Neural progenitor cell (in vitro differentiated cells): ENCODE results near the gene IQCN. TPM values are rescaled to one million over a fixed set of nuclear protein-coding genes. Genes with fewer than 3 reads are reported as not detected.
A peak's percentile ranks its signal among the peaks of the same experiment; 100 is the strongest.

Experiments
- DNase-seq: peaks from one replicate; pipeline ENCODE4 v3.0.0-alpha.2; 2016; ENCODE audit warnings: low spot score
- H2AFZ ChIP-seq: fragments of 200-600 bp; sonication (generic); replicated peaks from 2 replicates; pipeline ENCODE4 v1.6.1; 2016; ENCODE audit warnings: antibody characterized with exemption
- H3F3A ChIP-seq: fragments of 200-600 bp; sonication (generic); 2 replicates; pipeline ENCODE4 v1.6.1; 2016; ENCODE audit warnings: antibody characterized with exemption, low read depth
- H3K27ac ChIP-seq: fragments of 200-600 bp; sonication (generic); 2 replicates; pipeline ENCODE4 v1.5.1; 2016; ENCODE audit warnings: mild to moderate bottlenecking
- H3K27me3 ChIP-seq: fragments of 200-600 bp; sonication (generic); 2 replicates; pipeline ENCODE4 v1.6.1; 2016; ENCODE audit warnings: mild to moderate bottlenecking, moderate library complexity
- H3K36me3 ChIP-seq: fragments of 200-600 bp; sonication (generic); 2 replicates; pipeline ENCODE4 v1.5.1; 2016
- H3K4me1 ChIP-seq: fragments of 200-600 bp; sonication (generic); 2 replicates; pipeline ENCODE4 v1.6.1; 2016; ENCODE audit warnings: mixed run types
- H3K4me2 ChIP-seq: fragments of 200-600 bp; sonication (generic); 2 replicates; pipeline ENCODE4 v1.6.1; 2016
- H3K4me3 ChIP-seq: fragments of 200-600 bp; sonication (generic); 2 replicates; pipeline ENCODE4 v1.5.1; 2016
- H3K79me2 ChIP-seq: fragments of 200-600 bp; sonication (generic); 2 replicates; pipeline ENCODE4 v1.6.1; 2016; ENCODE audit warnings: low read depth
- H3K9ac ChIP-seq: fragments of 200-600 bp; sonication (generic); 2 replicates; pipeline ENCODE4 v1.6.1; 2016
- H3K9me3 ChIP-seq: fragments of 200-600 bp; sonication (generic); 2 replicates; pipeline ENCODE4 v1.5.1; 2016; ENCODE audit warnings: low read depth
- H4K20me1 ChIP-seq: fragments of 200-600 bp; sonication (generic); 2 replicates; pipeline ENCODE4 v1.6.1; 2016; ENCODE audit warnings: low read depth
- H3K27ac Mint-ChIP-seq: 3 replicates; pipeline ENCODE4 v1.8.0; 2021; ENCODE audit warnings: mixed read lengths
- H3K27me3 Mint-ChIP-seq: 2 replicates; pipeline ENCODE4 v1.8.0; 2022; ENCODE audit warnings: low read depth, mild to moderate bottlenecking, inconsistent platforms, moderate library complexity, mixed read lengths; ENCODE audit not compliant: insufficient read depth
- H3K36me3 Mint-ChIP-seq: 3 replicates; pipeline ENCODE4 v1.8.0; 2021; ENCODE audit warnings: mixed read lengths
- H3K4me1 Mint-ChIP-seq: 3 replicates; pipeline ENCODE4 v1.8.0; 2021; ENCODE audit warnings: mixed read lengths
- H3K4me3 Mint-ChIP-seq: 3 replicates; pipeline ENCODE4 v1.8.0; 2021; ENCODE audit warnings: mild to moderate bottlenecking, moderate library complexity, mixed read lengths
- H3K9me3 Mint-ChIP-seq: 3 replicates; pipeline ENCODE4 v1.8.0; 2020; ENCODE audit warnings: mixed read lengths
- EZH2 ChIP-seq: fragments of 200-600 bp; sonication (generic); IDR thresholded peaks from 2 replicates; pipeline ENCODE4 v1.6.1; 2017; ENCODE audit warnings: antibody characterized with exemption, mild to moderate bottlenecking, moderate library complexity
- EZH2phosphoT487 ChIP-seq: fragments of 200-600 bp; sonication (generic); IDR thresholded peaks from 2 replicates; pipeline ENCODE4 v1.6.1; 2017; ENCODE audit warnings: antibody characterized with exemption
- total RNA-seq: library from RNA; depleted of rRNA; stranded (reverse); fragments of >200 nt; gene quantifications from 2 replicates; pipeline ENCODE4 v1.2.3, GENCODE V29; 2015; ENCODE audit warnings: low replicate concordance
- TF ChIP-seq, protein P1 (sequence below): fragments of 200-600 bp; sonication (generic); IDR thresholded peaks from 2 replicates; pipeline ENCODE4 v1.5.1; 2017; ENCODE audit warnings: antibody characterized with exemption, mild to moderate bottlenecking

IQCN gene
- total RNA-seq, 1 donor from 2014 or later, result 0.11 TPM

GRCh38 chr19:18252370-18252717 lies 21.9 kb downstream of the IQCN start:
- no peaks in the 10 kb centered on the region for H3K4me1 Mint-ChIP-seq
- H3K36me3 ChIP-seq, result no peaks in the 10 kb centered on the region
- H4K20me1 ChIP-seq, result no peaks in the 10 kb centered on the region
- H3K27ac ChIP-seq, result no peak overlapping the region
- no peaks in the 10 kb centered on the region for H3K9me3 Mint-ChIP-seq
- no peaks in the 10 kb centered on the region for H3K9me3 ChIP-seq
- H3K27me3 Mint-ChIP-seq, result peaks cover 18% of the 10 kb centered on the region
- no peaks in the 10 kb centered on the region for H3K79me2 ChIP-seq
- H3K4me1 ChIP-seq, result no peaks in the 10 kb centered on the region
- no peak for DNase-seq
- H2AFZ ChIP-seq, result no peak overlapping the region
- H3F3A ChIP-seq, result no peaks in the 10 kb centered on the region
- no peak overlapping the region for H3K9ac ChIP-seq
- H3K27me3 ChIP-seq, result peaks cover 35% of the 10 kb centered on the region
- TF ChIP-seq EZH2 (no peak), EZH2phosphoT487 (no peak)
- TF ChIP-seq, protein P1, sequence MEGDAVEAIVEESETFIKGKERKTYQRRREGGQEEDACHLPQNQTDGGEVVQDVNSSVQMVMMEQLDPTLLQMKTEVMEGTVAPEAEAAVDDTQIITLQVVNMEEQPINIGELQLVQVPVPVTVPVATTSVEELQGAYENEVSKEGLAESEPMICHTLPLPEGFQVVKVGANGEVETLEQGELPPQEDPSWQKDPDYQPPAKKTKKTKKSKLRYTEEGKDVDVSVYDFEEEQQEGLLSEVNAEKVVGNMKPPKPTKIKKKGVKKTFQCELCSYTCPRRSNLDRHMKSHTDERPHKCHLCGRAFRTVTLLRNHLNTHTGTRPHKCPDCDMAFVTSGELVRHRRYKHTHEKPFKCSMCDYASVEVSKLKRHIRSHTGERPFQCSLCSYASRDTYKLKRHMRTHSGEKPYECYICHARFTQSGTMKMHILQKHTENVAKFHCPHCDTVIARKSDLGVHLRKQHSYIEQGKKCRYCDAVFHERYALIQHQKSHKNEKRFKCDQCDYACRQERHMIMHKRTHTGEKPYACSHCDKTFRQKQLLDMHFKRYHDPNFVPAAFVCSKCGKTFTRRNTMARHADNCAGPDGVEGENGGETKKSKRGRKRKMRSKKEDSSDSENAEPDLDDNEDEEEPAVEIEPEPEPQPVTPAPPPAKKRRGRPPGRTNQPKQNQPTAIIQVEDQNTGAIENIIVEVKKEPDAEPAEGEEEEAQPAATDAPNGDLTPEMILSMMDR, result no peak
- H3K4me2 ChIP-seq, result no peak overlapping the region
- no peaks in the 10 kb centered on the region for H3K36me3 Mint-ChIP-seq
- no peak overlapping the region for H3K4me3 Mint-ChIP-seq
- H3K27ac Mint-ChIP-seq, result no peak overlapping the region
- H3K4me3 ChIP-seq, result no peak overlapping the region

- H3K4me3 Mint-ChIP-seq, result peak overlapping the region; percentile 20
- no peak overlapping the region for H2AFZ ChIP-seq
- H3K36me3 Mint-ChIP-seq, result no peaks in the 10 kb centered on the region
- peak; percentile 78 for DNase-seq
- no peaks in the 10 kb centered on the region for H3K79me2 ChIP-seq
- H3K36me3 ChIP-seq, result no peaks in the 10 kb centered on the region
- H3K27ac ChIP-seq, result no peak overlapping the region
- H3K4me2 ChIP-seq, result no peak overlapping the region
- peaks cover 18% of the 10 kb centered on the region for H3K27me3 Mint-ChIP-seq
- H3K4me1 ChIP-seq, result no peaks in the 10 kb centered on the region
- H3K9me3 ChIP-seq, result no peaks in the 10 kb centered on the region
- no peaks in the 10 kb centered on the region for H3K9me3 Mint-ChIP-seq
- H3K27me3 ChIP-seq, result peaks cover 35% of the 10 kb centered on the region
- H3K4me1 Mint-ChIP-seq, result no peaks in the 10 kb centered on the region
- H3K9ac ChIP-seq, result no peak overlapping the region
- TF ChIP-seq, protein P1, result peak; percentile 99
- no peak for TF ChIP-seq EZH2phosphoT487
- H4K20me1 ChIP-seq, result no peaks in the 10 kb centered on the region
- H3K4me3 ChIP-seq, result no peak overlapping the region
- H3F3A ChIP-seq, result no peaks in the 10 kb centered on the region
- peak overlapping the region; percentile 13 for H3K27ac Mint-ChIP-seq
Observed at GRCh38 chr19:18251587-18252369, 22.5 kb downstream of the IQCN start.

DNA sequence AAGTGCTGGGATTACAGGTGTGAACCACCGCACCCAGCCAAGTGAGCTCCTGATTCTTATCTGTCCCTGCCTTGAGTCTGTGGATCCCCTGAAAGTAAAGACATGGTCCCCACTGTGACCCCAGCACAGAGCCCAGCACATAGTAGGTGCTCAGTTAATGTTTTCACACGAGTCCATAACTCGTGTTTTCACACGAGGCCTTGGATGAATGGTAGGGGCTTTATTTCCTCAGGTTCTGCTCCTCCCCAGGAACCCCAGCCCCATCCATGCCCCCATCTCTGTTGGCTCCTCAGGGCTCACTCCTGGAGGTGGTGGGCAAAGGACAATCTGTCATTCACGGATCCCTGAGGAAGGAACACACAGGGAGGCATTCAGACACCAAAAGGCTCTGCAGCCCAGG lies 24.4 kb downstream of the IQCN start:
- Histone ChIP-seq H3K79me2 (no peaks in the 10 kb centered on the region), H3K4me3 (no peak overlapping the region), H3K4me2 (no peak overlapping the region), H3K9ac (no peak overlapping the region), H3K36me3 (no peaks in the 10 kb centered on the region), H4K20me1 (no peaks in the 10 kb centered on the region), H3F3A (no peaks in the 10 kb centered on the region), H2AFZ (no peak overlapping the region), H3K4me1 (no peaks in the 10 kb centered on the region), H3K9me3 (no peaks in the 10 kb centered on the region), H3K27ac (no peak overlapping the region), H3K27me3 (peaks cover 25% of the 10 kb centered on the region)
- Mint-ChIP-seq H3K27ac (no peak overlapping the region), H3K4me1 (no peaks in the 10 kb centered on the region), H3K4me3 (no peak overlapping the region), H3K27me3 (peaks cover 20% of the 10 kb centered on the region), H3K9me3 (no peaks in the 10 kb centered on the region), H3K36me3 (no peaks in the 10 kb centered on the region)
- TF ChIP-seq EZH2, result no peak
- TF ChIP-seq, protein P1, result no peak
- no peak for TF ChIP-seq EZH2phosphoT487
- no peak for DNase-seq
